ENCODE results near the gene LAIR2. TPM values are rescaled to one million over a fixed set of nuclear protein-coding genes. Genes with fewer than 3 reads are reported as not detected.

LAIR2 gene
- total RNA-seq: not detected in 2 replicates

GRCh38 chr19:54502518-54503048 is at the start of gene LAIR2:
TSS of gene LAIR2 (plus strand) at chr19:54502831. CDS start at chr19:54502919, 88 bp downstream.

GRCh38 chr19:54463531-54464043 is 39.0 kb upstream of the LAIR2 start, which contains the start of gene LENG9:
TSS of gene LENG9 (minus strand) at chr19:54463778. CDS start at chr19:54463526, 252 bp downstream.

GRCh38 chr19:54473071-54473891 is 29.4 kb upstream of the LAIR2 start, which contains the start of gene CDC42EP5:
TSS of gene CDC42EP5 (minus strand) at chr19:54473296. CDS start at chr19:54465547, 7,749 bp downstream.

Other genes starting within 250 kb of the LAIR2 start
- not detected in 2 replicates for gene LILRB5, start 245.6 kb upstream of the LAIR2 start, total RNA-seq
- gene LILRB2, start 221.7 kb upstream of the LAIR2 start, total RNA-seq: not detected in 2 replicates
- gene LILRA5, start 189.7 kb upstream of the LAIR2 start, total RNA-seq: not detected in 2 replicates
- gene LILRA4, start 163.7 kb upstream of the LAIR2 start, total RNA-seq: not detected in 2 replicates
- not detected in 2 replicates for gene LAIR1, start 137.9 kb upstream of the LAIR2 start, total RNA-seq
- 0.16 TPM in 1 of 2 replicates, not detected in the other for gene TTYH1, start 87.4 kb upstream of the LAIR2 start, total RNA-seq
- gene LENG8, start 53.6 kb upstream of the LAIR2 start, total RNA-seq: 28.5 and 68.2 TPM in 2 replicates
- gene LENG9, start 39.1 kb upstream of the LAIR2 start, total RNA-seq: 3.6 and 4.9 TPM in 2 replicates
- gene CDC42EP5, start 29.5 kb upstream of the LAIR2 start, total RNA-seq: 85.5 and 90.4 TPM in 2 replicates
- not detected in 2 replicates for gene LILRA2, start 71.0 kb downstream of the LAIR2 start, total RNA-seq
- not detected in 2 replicates for gene LILRA1, start 90.8 kb downstream of the LAIR2 start, total RNA-seq
- gene LILRB1, start 127.7 kb downstream of the LAIR2 start, total RNA-seq: not detected in 2 replicates
- gene LILRB4, start 160.2 kb downstream of the LAIR2 start, total RNA-seq: not detected in 2 replicates
- not detected in 2 replicates for gene KIR3DL3, start 221.6 kb downstream of the LAIR2 start, total RNA-seq
- not detected in 2 replicates for gene KIR2DL3, start 235.7 kb downstream of the LAIR2 start, total RNA-seq

Data from cardiac atrium fibroblast (primary cell).